Astrocyte (in vitro differentiated cells and primary cell): ENCODE data around the gene COA7.

ENCODE experiments used
- EZH2 ChIP-seq: IDR thresholded peaks from 2 replicates; pipeline ENCODE4 v1.6.1; 2012; ENCODE audit warnings: mild to moderate bottlenecking, low read length, inconsistent platforms; ENCODE audit not compliant: insufficient read depth
- TF ChIP-seq, protein P1 (sequence below): IDR thresholded peaks from 2 replicates; pipeline ENCODE4 v1.5.1; 2011; ENCODE audit warnings: low read depth, mild to moderate bottlenecking, inconsistent platforms, low read length, moderate library complexity; ENCODE audit not compliant: insufficient read depth

DNA sequence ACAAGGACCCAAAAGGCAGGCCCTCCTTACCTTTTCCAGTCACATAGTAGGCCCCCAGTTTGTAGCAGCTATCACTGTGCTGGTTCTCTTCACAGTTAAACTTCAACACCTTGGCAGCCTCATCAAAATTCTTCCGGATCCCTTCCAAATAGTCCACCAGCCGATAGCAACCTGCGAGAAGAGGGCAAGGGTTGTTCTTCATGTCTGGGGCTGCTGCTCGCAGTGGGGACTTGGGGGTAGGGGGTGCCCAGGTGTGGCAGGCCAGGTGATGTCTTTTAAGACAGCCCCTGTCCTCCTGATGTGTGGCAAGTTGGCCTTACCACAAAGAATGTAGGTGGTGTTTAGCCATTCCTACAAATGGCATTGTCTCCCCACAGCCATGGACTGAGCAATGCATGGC is 5.5 kb downstream of the COA7 start:
- TF ChIP-seq, protein P1, sequence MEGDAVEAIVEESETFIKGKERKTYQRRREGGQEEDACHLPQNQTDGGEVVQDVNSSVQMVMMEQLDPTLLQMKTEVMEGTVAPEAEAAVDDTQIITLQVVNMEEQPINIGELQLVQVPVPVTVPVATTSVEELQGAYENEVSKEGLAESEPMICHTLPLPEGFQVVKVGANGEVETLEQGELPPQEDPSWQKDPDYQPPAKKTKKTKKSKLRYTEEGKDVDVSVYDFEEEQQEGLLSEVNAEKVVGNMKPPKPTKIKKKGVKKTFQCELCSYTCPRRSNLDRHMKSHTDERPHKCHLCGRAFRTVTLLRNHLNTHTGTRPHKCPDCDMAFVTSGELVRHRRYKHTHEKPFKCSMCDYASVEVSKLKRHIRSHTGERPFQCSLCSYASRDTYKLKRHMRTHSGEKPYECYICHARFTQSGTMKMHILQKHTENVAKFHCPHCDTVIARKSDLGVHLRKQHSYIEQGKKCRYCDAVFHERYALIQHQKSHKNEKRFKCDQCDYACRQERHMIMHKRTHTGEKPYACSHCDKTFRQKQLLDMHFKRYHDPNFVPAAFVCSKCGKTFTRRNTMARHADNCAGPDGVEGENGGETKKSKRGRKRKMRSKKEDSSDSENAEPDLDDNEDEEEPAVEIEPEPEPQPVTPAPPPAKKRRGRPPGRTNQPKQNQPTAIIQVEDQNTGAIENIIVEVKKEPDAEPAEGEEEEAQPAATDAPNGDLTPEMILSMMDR, result no peak
- TF ChIP-seq EZH2, result no peak
